HepG2 (cell line): Measurements from ENCODE around the gene LRRC17. TPM values are rescaled to one million over a fixed set of nuclear protein-coding genes. Genes with fewer than 3 reads are reported as not detected.

Source experiments
- ATAC-seq: fragments of 200-7000 bp; cut with Tn5 transposase; 3 replicates; pipeline ENCODE4 v1.9.1; 2020; ENCODE audit warnings: mild to moderate bottlenecking, moderate library complexity
- BruUV-seq: library from RNA; stranded (reverse); fragments of 400-500 nt; replicated peaks from 2 replicates; lab custom pipeline; 2021; lab: Mats Ljungman, UMichigan
- CTCF ChIA-PET: fragments of 300-600 bp; formaldehyde crosslinking; extraction: SDS; loops from one replicate; lab custom pipeline; 2021; ENCODE audit warnings: low total read pairs, inconsistent platforms, low intra/inter-chr PET ratio; lab: Yijun Ruan, JAX
- POLR2A ChIA-PET: fragments of 350-600 bp; sonication (Branson Sonifier 250); formaldehyde crosslinking; loops from one replicate; lab custom pipeline; 2020; ENCODE audit warnings: antibody characterized with exemption, inconsistent platforms; lab: Yijun Ruan, JAX
- DNase-seq: peaks from one replicate; pipeline ENCODE4 v3.0.0-alpha.2; 2015; ENCODE audit warnings: low spot score
- FAIRE-seq: peaks from 3 replicates; lab custom pipeline; 2011; peaks lifted over from hg19 to GRCh38; lab: Jason Lieb, UNC
- H2AFZ ChIP-seq: one replicate; pipeline ENCODE4 v1.6.1; 2011; ENCODE audit warnings: low read length, inconsistent platforms
- H3K27ac ChIP-seq: fragments of 300-600 bp; 3 replicates; pipeline ENCODE4 v1.8.0; 2011; ENCODE audit warnings: mixed run types, mild to moderate bottlenecking, mixed read lengths, low read length, inconsistent platforms; ENCODE audit not compliant: insufficient read depth; ENCODE audit errors: extremely low read length
- H3K27me3 ChIP-seq, 2 experiments: fragments of 200-600 bp in 1 of 2; 2 replicates in 1 of 2; 3 replicates in 1 of 2; pipeline versions ENCODE4 v1.6.0 to v1.8.0; 2011; ENCODE audit warnings: low read length in 2 of 2, mild to moderate bottlenecking in 2 of 2, moderate library complexity in 2 of 2, inconsistent platforms in 1 of 2; ENCODE audit not compliant: insufficient read depth in 2 of 2, control insufficient read depth in 1 of 2
- H3K36me3 ChIP-seq, 2 experiments: fragments of 200-600 bp in 1 of 2; replicated peaks in 1 of 2; 2 replicates in 1 of 2; 3 replicates in 1 of 2; pipeline versions ENCODE4 v1.5.1 to v1.8.0; 2011; ENCODE audit warnings: low read length in 2 of 2, inconsistent platforms in 1 of 2; ENCODE audit not compliant: insufficient read depth in 2 of 2, control insufficient read depth in 1 of 2
- H3K4me1 ChIP-seq: 2 replicates; pipeline ENCODE4 v1.5.1; 2012; ENCODE audit warnings: low read length, inconsistent platforms; ENCODE audit not compliant: insufficient read depth
- H3K4me2 ChIP-seq: 2 replicates; pipeline ENCODE4 v1.6.0; 2011; ENCODE audit warnings: low read depth, low read length, inconsistent platforms
- H3K4me3 ChIP-seq, 3 experiments: fragments of 200-600 bp in 1 of 3; sonication (generic), shearing (Covaris generic) in 1 of 3; replicated peaks in 1 of 3; 2 replicates each; pipeline ENCODE4 v1.5.1; 2011 to 2016; ENCODE audit warnings: low read length in 3 of 3, inconsistent platforms in 2 of 3, low read depth in 2 of 3, mild to moderate bottlenecking in 2 of 3, control low read depth in 1 of 3, mixed read lengths in 1 of 3; ENCODE audit not compliant: insufficient read depth in 1 of 3
- H3K79me2 ChIP-seq: one replicate; pipeline ENCODE4 v1.6.1; 2011; ENCODE audit warnings: low read length, inconsistent platforms; ENCODE audit not compliant: insufficient read depth
- H3K9ac ChIP-seq: 2 replicates; pipeline ENCODE4 v1.6.0; 2011; ENCODE audit warnings: mild to moderate bottlenecking, low read depth, low read length, inconsistent platforms; ENCODE audit not compliant: insufficient read depth
- H3K9me3 ChIP-seq: 2 replicates; pipeline ENCODE4 v1.5.1; 2012; ENCODE audit warnings: mild to moderate bottlenecking, low read length
- H4K20me1 ChIP-seq: 2 replicates; pipeline ENCODE4 v1.6.0; 2011; ENCODE audit warnings: inconsistent platforms, mild to moderate bottlenecking, low read length, moderate library complexity; ENCODE audit not compliant: insufficient read depth
- ETV5 ChIP-seq: IDR thresholded peaks from 2 replicates; pipeline ENCODE4 v1.6.1; 2018; ENCODE audit warnings: missing biosample characterization, missing genetic modification reagents, inconsistent platforms, borderline replicate concordance
- FOSL2 ChIP-seq: sonication (generic); formaldehyde crosslinking; IDR thresholded peaks from 2 replicates; pipeline ENCODE4 v1.4.0; 2020; ENCODE audit warnings: missing genetic modification reagents
- HMGA1 ChIP-seq: sonication (generic); formaldehyde crosslinking; conservative IDR thresholded peaks from 2 replicates; pipeline ENCODE4 v1.4.0; 2020; ENCODE audit warnings: missing genetic modification reagents
- NR2F1 ChIP-seq, 2 experiments: fragments of 450-650 bp in 1 of 2; formaldehyde crosslinking in 1 of 2; IDR thresholded peaks; 2 replicates each; pipeline versions ENCODE4 v1.5.0 to v1.6.1; 2016 to 2020; ENCODE audit warnings: mild to moderate bottlenecking in 1 of 2, missing compliant biosample characterization in 1 of 2, missing genetic modification reagents in 1 of 2, moderate library complexity in 1 of 2
- NR2F6 ChIP-seq, 2 experiments: IDR thresholded peaks; 2 replicates each; pipeline ENCODE4 v1.6.1; 2016; ENCODE audit warnings: antibody characterized with exemption in 1 of 2, mild to moderate bottlenecking in 1 of 2
- PAWR ChIP-seq: sonication (generic); formaldehyde crosslinking; IDR thresholded peaks from 2 replicates; pipeline ENCODE4 v1.4.0; 2020; ENCODE audit warnings: missing genetic modification reagents, mild to moderate bottlenecking, borderline replicate concordance
- REPIN1 ChIP-seq: sonication (generic); formaldehyde crosslinking; IDR thresholded peaks from 2 replicates; pipeline ENCODE4 v1.8.0; 2022; ENCODE audit warnings: missing genetic modification reagents, low read depth, mild to moderate bottlenecking, borderline replicate concordance
- RNF219 ChIP-seq: sonication (generic); formaldehyde crosslinking; IDR thresholded peaks from 2 replicates; pipeline ENCODE4 v1.5.0; 2020; ENCODE audit warnings: mild to moderate bottlenecking, missing genetic modification reagents
- WGBS: methylation state at CpG from one replicate; pipeline ENCODE4 v1.1.6; 2017; ENCODE audit warnings: low lambda C conversion rate; 5-methylcytosine and 5-hydroxymethylcytosine counted together
- in situ Hi-C: cut with HindIII; loops from 2 replicates; pipeline ENCODE4 v1.10.0; 2017; ENCODE audit warnings: low pct_unique_long_range_greater_than_20kb; ENCODE audit not compliant: extremely low pct_ligation_motif_present
- intact Hi-C: fragments of 100-400 bp; cut with micrococcal nuclease; formaldehyde crosslinking; loops from one replicate; pipeline ENCODE4 v1.10.0; 2022; ENCODE audit not compliant: unreplicated experiment
- polyA plus RNA-seq, 8 experiments: library from polyadenylated mRNA; depleted of rRNA in 3 of 8; stranded (reverse) in 7 of 8; unstranded in 1 of 8; fragments of >200 nt; fragmentation: Illumina TruSeq in 4 of 8; extraction: Trizol in 4 of 8; gene quantifications; 2 replicates each; pipeline versions ENCODE4 v1.2.1 to v1.2.3, GENCODE V29; 2011 to 2016; ENCODE audit warnings: low read depth in 4 of 8, missing spikeins in 1 of 8, mixed read lengths in 1 of 8; ENCODE audit not compliant: insufficient read depth in 1 of 8
- total RNA-seq, 5 experiments: library from RNA; depleted of rRNA; stranded (reverse); fragments of >200 nt; fragmentation: Illumina TruSeq; extraction: Trizol; gene quantifications; 2 replicates each; pipeline ENCODE4 v1.2.3, GENCODE V29; 2016; ENCODE audit warnings: low read depth in 1 of 5

The LRRC17 gene
- total and polyA plus RNA-seq, 2 of the 13 experiments (the other 11 are each of a cell fraction or from before 2014, with no cell fraction given) = 0.20 to 0.66 TPM

GRCh38 chr7:102992938-102993717 is 80.3 kb downstream of the LRRC17 start:
- TF ChIP-seq NR2F6 (IDR thresholded peaks at IDR 0.05) (no peak), NR2F6 (CRISPR knock-in tag; IDR thresholded peaks at IDR 0.05) (0 out of 2 replicates have a peak, but pooled peaks have one; percentile 21), FOSL2 (peak; percentile 25; the same call in 1 of the 2 replicates), ETV5 (no peak), NR2F1 (CRISPR knock-in tag; IDR thresholded peaks at IDR 0.05) (0 out of 4 replicates have a peak, but pooled peaks of 1 of the 2 experiments have one; percentile 23), PAWR (no peak), REPIN1 (no peak), RNF219 (CRISPR knock-in tag) (no peak), HMGA1 (CRISPR knock-in tag) (no peak)
- intact Hi-C loops = no loop called here
- peak; percentile 26 for DNase-seq
- BruUV-seq = no TSS peak
- POLR2A ChIA-PET = no interaction called here
- WGBS = 0% methylated on average over 2 of the region's 2 CpGs
- in situ Hi-C loops = no loop called here
- no peaks in the 10 kb centered on the region for H3K79me2 ChIP-seq
- H3K27ac ChIP-seq = no peak overlapping the region
- no peaks in the 10 kb centered on the region for H3K36me3 ChIP-seq
- CTCF ChIA-PET = no interaction called here
- H3K9me3 ChIP-seq = no peaks in the 10 kb centered on the region
- no peaks in the 10 kb centered on the region for H3K27me3 ChIP-seq
- FAIRE-seq = no peak
- no peak overlapping the region for H3K4me2 ChIP-seq
- H3K4me3 ChIP-seq = no peak overlapping the region
- no peaks in the 10 kb centered on the region for H4K20me1 ChIP-seq
- no peak overlapping the region for H3K9ac ChIP-seq
- peak; percentile 31; the same call in 1 of the 3 replicates for ATAC-seq
- H2AFZ ChIP-seq = no peak overlapping the region
- peaks cover 53% of the 10 kb centered on the region for H3K4me1 ChIP-seq
